Small intestine (tissue), 4 donors: Measurements from ENCODE around the gene TMEM37. TPM values are rescaled to one million over a fixed set of nuclear protein-coding genes. Genes with fewer than 3 reads are reported as not detected.

ENCODE experiments used
- polyA plus RNA-seq, 4 donors: library from polyadenylated mRNA; stranded (reverse) in 3 of 4; unstranded in 1 of 4; fragments of 200-250 nt in 3 of 4; fragments of 120-200 nt in 1 of 4; gene quantifications; one replicate each; pipeline versions ENCODE4 v1.2.1 to v1.2.3, GENCODE V29; 2013
- donor health status: healthy with polysubstance abuse.
- donor health status: Bipolar disorder and iron deficiency.
- donor health status: healthy.

Gene TMEM37
- polyA plus RNA-seq, 4 donors, result 43.2 to 124 (median 84.3) TPM

Other genes starting within 250 kb of the TMEM37 start
- 10 to 100 TPM in 1 of 4 donors, 1 to 10 TPM in 3; 1.3 to 19.2 (median 3.2) TPM for gene STEAP3, start 208.0 kb upstream of the TMEM37 start, polyA plus RNA-seq
- 10 to 100 TPM; 11.0 to 13.5 (median 12.2) TPM for gene C2orf76, start 65.0 kb upstream of the TMEM37 start, polyA plus RNA-seq
- 1,000 to 10,000 TPM in 1 of 4 donors, 100 to 1,000 TPM in 3; 461 to 1,006 (median 574) TPM for gene DBI, start 64.9 kb upstream of the TMEM37 start, polyA plus RNA-seq
- 10 to 100 TPM; 15.0 to 48.8 (median 42.3) TPM for gene SCTR, start 92.6 kb downstream of the TMEM37 start, polyA plus RNA-seq
- gene CFAP221, start 112.6 kb downstream of the TMEM37 start, polyA plus RNA-seq, result 10 to 100 TPM in 2 of 4 donors, 1 to 10 TPM in 2; 2.2 to 19.4 (median 6.6) TPM
- 10 to 100 TPM; 19.5 to 34.6 (median 28.0) TPM for gene TMEM177, start 247.3 kb downstream of the TMEM37 start, polyA plus RNA-seq